K562 (cell line): ENCODE data around the gene PCCA. TPM values are rescaled to one million over a fixed set of nuclear protein-coding genes. Genes with fewer than 3 reads are reported as not detected.

Source experiments
- ATAC-seq: fragments of 200-7000 bp; cut with Tn5 transposase; 3 replicates; pipeline ENCODE4 v1.9.1; 2020; ENCODE audit warnings: moderate library complexity
- BruUV-seq: library from RNA; stranded (reverse); fragments of 400-500 nt; replicated peaks from 2 replicates; lab custom pipeline; 2021; lab: Mats Ljungman, UMichigan
- CTCF ChIA-PET: fragments of 300-600 bp; formaldehyde crosslinking; extraction: SDS; loops from one replicate; lab custom pipeline; 2021; ENCODE audit warnings: low intra/inter-chr PET ratio; lab: Yijun Ruan, JAX
- POLR2A ChIA-PET: fragments of 300-600, 350-650 bp; sonication (Branson Sonifier 250); formaldehyde crosslinking; extraction: SDS; loops from one replicate; lab custom pipeline; 2021; ENCODE audit warnings: antibody characterized with exemption, inconsistent platforms; lab: Yijun Ruan, JAX
- DNase-seq, 4 experiments: peaks; one replicate each; pipeline versions ENCODE4 v3.0.0 to v3.0.0-alpha.2; 2011 to 2018; ENCODE audit warnings: low spot score in 3 of 4, mixed read lengths in 3 of 4; ENCODE audit errors: extremely low read depth in 1 of 4
- FAIRE-seq: peaks from 2 replicates; lab custom pipeline; 2011; peaks lifted over from hg19 to GRCh38; lab: Jason Lieb, UNC
- H2AFZ ChIP-seq: 2 replicates; pipeline ENCODE4 v1.6.0; 2011; ENCODE audit warnings: low read depth, low read length, control low read depth, inconsistent platforms
- H3K27ac ChIP-seq: fragments of 200-600 bp; 3 replicates; pipeline ENCODE4 v1.8.0; 2011; ENCODE audit warnings: low read depth, mild to moderate bottlenecking, control low read depth, inconsistent platforms, low read length, moderate library complexity, mixed read lengths; ENCODE audit errors: extremely low read depth
- H3K27me3 ChIP-seq, 2 experiments: fragments of 300-600 bp in 1 of 2; 2 replicates in 1 of 2; 3 replicates in 1 of 2; pipeline versions ENCODE4 v1.6.0 to v1.8.0; 2011; ENCODE audit warnings: inconsistent platforms in 2 of 2, low read length in 2 of 2, mild to moderate bottlenecking in 1 of 2, mixed read lengths in 1 of 2, moderate library complexity in 1 of 2; ENCODE audit not compliant: control insufficient read depth in 2 of 2, insufficient read depth in 2 of 2
- H3K36me3 ChIP-seq: fragments of 300-600 bp; 3 replicates; pipeline ENCODE4 v1.8.0; 2011; ENCODE audit warnings: mild to moderate bottlenecking, low read length, inconsistent platforms; ENCODE audit not compliant: control insufficient read depth, insufficient read depth
- H3K4me1 ChIP-seq, 2 experiments: fragments of 200-600 bp in 1 of 2; replicated peaks in 1 of 2; 2 replicates in 1 of 2; 3 replicates in 1 of 2; pipeline versions ENCODE4 v1.5.1 to v1.8.0; 2011; ENCODE audit warnings: inconsistent platforms in 2 of 2, low read length in 2 of 2, mild to moderate bottlenecking in 1 of 2, mixed read lengths in 1 of 2, moderate library complexity in 1 of 2; ENCODE audit not compliant: control insufficient read depth in 2 of 2, insufficient read depth in 2 of 2
- H3K4me2 ChIP-seq: 2 replicates; pipeline ENCODE4 v1.6.1; 2011; ENCODE audit warnings: low read length, control low read depth, inconsistent platforms, mixed read lengths; ENCODE audit not compliant: insufficient read depth
- H3K4me3 ChIP-seq: fragments of 200-600 bp; sonication (generic), shearing (Covaris generic); 2 replicates; pipeline ENCODE4 v1.5.1; 2016; ENCODE audit warnings: control low read depth, inconsistent platforms
- H3K79me2 ChIP-seq: fragments of 200-600 bp; 3 replicates; pipeline ENCODE4 v1.8.0; 2011; ENCODE audit warnings: low read length, inconsistent platforms; ENCODE audit not compliant: control insufficient read depth, insufficient read depth
- H3K9ac ChIP-seq, 2 experiments: 2 replicates each; pipeline versions ENCODE4 v1.6.0 to v1.6.1; 2011; ENCODE audit warnings: low read depth in 2 of 2, low read length in 2 of 2, control low read depth in 1 of 2, inconsistent platforms in 1 of 2, mild to moderate bottlenecking in 1 of 2, mixed read lengths in 1 of 2; ENCODE audit not compliant: insufficient read depth in 1 of 2
- H3K9me1 ChIP-seq: one replicate; pipeline ENCODE4 v1.6.0; 2011; ENCODE audit warnings: inconsistent platforms, mild to moderate bottlenecking, low read length, moderate library complexity; ENCODE audit not compliant: control insufficient read depth, insufficient read depth
- H3K9me3 ChIP-seq: replicated peaks from 2 replicates; pipeline ENCODE4 v1.5.1; 2011; ENCODE audit warnings: low read depth, low read length, inconsistent platforms; ENCODE audit not compliant: control insufficient read depth, insufficient read depth
- H4K20me1 ChIP-seq: replicated peaks from 2 replicates; pipeline ENCODE4 v1.6.1; 2011; ENCODE audit warnings: low read length, inconsistent platforms, mixed read lengths; ENCODE audit not compliant: control insufficient read depth, insufficient read depth
- ETS2 ChIP-seq: IDR thresholded peaks from 2 replicates; pipeline ENCODE4 v1.6.1; 2016; ENCODE audit warnings: borderline replicate concordance, missing genetic modification characterization, mild to moderate bottlenecking, moderate library complexity, missing compliant biosample characterization; ENCODE audit not compliant: poor library complexity, severe bottlenecking
- RBBP5 ChIP-seq: fragments of 200-600 bp; sonication (generic); IDR thresholded peaks from 2 replicates; pipeline ENCODE4 v1.6.1; 2012; ENCODE audit warnings: borderline replicate concordance, mild to moderate bottlenecking, low read length, control low read depth, inconsistent platforms; ENCODE audit not compliant: insufficient read depth, poor library complexity, severe bottlenecking
- SNIP1 ChIP-seq: fragments of 450-650 bp; IDR thresholded peaks from 2 replicates; pipeline ENCODE4 v1.7.1; 2017; ENCODE audit warnings: low read depth, mild to moderate bottlenecking
- TRIM24 ChIP-seq, 2 experiments: fragments of 450-650 bp; IDR thresholded peaks; 2 replicates each; pipeline ENCODE4 v1.6.1; 2016
- WGBS: fragments of 100-300 bp; shearing (Covaris generic); methylation state at CpG from one replicate; pipeline ENCODE4 v1.1.6; 2016; ENCODE audit warnings: low coverage, mixed read lengths; ENCODE audit not compliant: insufficient coverage; ENCODE audit errors: missing lambda C conversion rate; 5-methylcytosine and 5-hydroxymethylcytosine counted together
- in situ Hi-C: fragments of 300-500 bp; cut with MboI; formaldehyde crosslinking; loops from 4 replicates; pipeline ENCODE4 v1.15.0; 2018; ENCODE audit warnings: inconsistent platforms, mixed read lengths
- intact Hi-C: fragments of 100-400 bp; cut with micrococcal nuclease; formaldehyde crosslinking; loops from 2 replicates; pipeline ENCODE4 v1.14.2; 2022
- polyA plus RNA-seq, 8 experiments: library from polyadenylated mRNA; depleted of rRNA in 4 of 8; stranded (reverse) in 5 of 8; unstranded in 3 of 8; fragments of >200 nt; fragmentation: Nextera tagmentation in 2 of 8; fragmentation: Illumina TruSeq in 1 of 8; extraction: Ambion mirVana in 2 of 8; extraction: Trizol in 1 of 8; gene quantifications; 2 replicates each; pipeline versions ENCODE4 v1.2.1 to v1.2.3, GENCODE V29; 2011 to 2014; ENCODE audit warnings: inconsistent platforms in 1 of 8, missing spikeins in 1 of 8
- total RNA-seq, 7 experiments: library from RNA; depleted of rRNA in 6 of 7; stranded (reverse); fragments of >200 nt in 6 of 7; fragmentation: Illumina TruSeq in 2 of 7; extraction: Trizol in 2 of 7; gene quantifications; 2 replicates each; pipeline versions ENCODE4 v1.2.1 to v1.2.3, GENCODE V29; 2011 to 2021; ENCODE audit warnings: low replicate concordance in 1 of 7
- TF ChIP-seq, protein P1 (sequence below), 2 experiments: fragments of 450-650 bp in 1 of 2; IDR thresholded peaks; 2 replicates each; pipeline ENCODE4 v1.6.1; 2011 to 2017; ENCODE audit warnings: low read depth in 2 of 2, antibody characterized with exemption in 1 of 2, borderline replicate concordance in 1 of 2, low read length in 1 of 2, mild to moderate bottlenecking in 1 of 2, mixed read lengths in 1 of 2; ENCODE audit not compliant: control insufficient read depth in 1 of 2
- TF ChIP-seq, protein P2 (sequence below): sonication (generic); IDR thresholded peaks from 2 replicates; pipeline ENCODE4 v1.6.1; 2016

Gene PCCA
- total and polyA plus RNA-seq, 9 of the 15 experiments (the other 6 are each of a cell fraction or from before 2014, with no cell fraction given), result 5.2 to 14.1 (median 9.7) TPM

DNA sequence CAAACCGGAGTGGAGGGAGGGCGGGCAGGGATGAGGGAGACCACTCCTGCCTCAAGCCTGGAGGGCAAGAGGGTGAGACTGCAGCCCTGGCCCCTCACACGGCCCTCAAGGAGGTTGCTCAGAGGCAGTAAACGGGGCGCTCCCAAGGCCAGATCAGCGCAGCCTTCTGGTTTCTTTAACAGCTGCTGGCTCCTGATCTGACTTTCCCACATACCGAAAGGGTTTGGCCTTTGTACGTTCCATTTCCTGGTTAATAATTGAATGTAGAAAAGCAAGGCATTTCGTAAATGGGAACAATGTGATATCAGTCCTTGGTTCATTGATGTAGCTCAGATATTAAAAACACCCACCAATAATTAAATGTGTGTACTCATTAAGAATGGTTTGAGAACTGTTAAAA lies 428.2 kb downstream of the PCCA start (continued):
- TF ChIP-seq RBBP5, result no peak
- no peak for TF ChIP-seq TRIM24 (IDR thresholded peaks at IDR 0.05)

DNA sequence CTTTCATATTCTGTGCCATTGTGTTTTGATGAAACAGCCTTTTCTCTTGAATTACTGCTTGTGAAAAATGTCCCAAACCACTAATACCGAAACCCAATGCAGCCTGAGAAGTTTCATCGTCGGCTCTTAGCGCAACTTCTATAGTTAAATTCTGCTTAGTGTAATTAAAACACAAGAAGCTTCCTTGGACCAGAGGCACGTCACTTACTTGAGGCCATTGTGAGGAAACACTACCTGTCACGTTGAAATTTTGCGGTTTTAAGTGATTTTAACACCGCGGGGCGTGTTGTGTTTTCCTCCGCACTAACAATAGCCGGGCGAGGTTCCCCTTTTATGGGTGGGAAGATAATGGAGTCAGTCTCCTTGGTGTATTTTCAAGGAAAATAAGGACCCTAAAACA lies 428.8 kb downstream of the PCCA start:
- WGBS, result 98% methylated on average over 4 of the region's 13 CpGs
- H3K27me3 ChIP-seq, result no peaks in the 10 kb centered on the region
- FAIRE-seq, result no peak
- no peaks in the 10 kb centered on the region for H3K4me1 ChIP-seq
- H3K9me3 ChIP-seq, result no peaks in the 10 kb centered on the region
- TF ChIP-seq ETS2 (tag) (no peak), SNIP1 (no peak)
- TF ChIP-seq, protein P1, sequence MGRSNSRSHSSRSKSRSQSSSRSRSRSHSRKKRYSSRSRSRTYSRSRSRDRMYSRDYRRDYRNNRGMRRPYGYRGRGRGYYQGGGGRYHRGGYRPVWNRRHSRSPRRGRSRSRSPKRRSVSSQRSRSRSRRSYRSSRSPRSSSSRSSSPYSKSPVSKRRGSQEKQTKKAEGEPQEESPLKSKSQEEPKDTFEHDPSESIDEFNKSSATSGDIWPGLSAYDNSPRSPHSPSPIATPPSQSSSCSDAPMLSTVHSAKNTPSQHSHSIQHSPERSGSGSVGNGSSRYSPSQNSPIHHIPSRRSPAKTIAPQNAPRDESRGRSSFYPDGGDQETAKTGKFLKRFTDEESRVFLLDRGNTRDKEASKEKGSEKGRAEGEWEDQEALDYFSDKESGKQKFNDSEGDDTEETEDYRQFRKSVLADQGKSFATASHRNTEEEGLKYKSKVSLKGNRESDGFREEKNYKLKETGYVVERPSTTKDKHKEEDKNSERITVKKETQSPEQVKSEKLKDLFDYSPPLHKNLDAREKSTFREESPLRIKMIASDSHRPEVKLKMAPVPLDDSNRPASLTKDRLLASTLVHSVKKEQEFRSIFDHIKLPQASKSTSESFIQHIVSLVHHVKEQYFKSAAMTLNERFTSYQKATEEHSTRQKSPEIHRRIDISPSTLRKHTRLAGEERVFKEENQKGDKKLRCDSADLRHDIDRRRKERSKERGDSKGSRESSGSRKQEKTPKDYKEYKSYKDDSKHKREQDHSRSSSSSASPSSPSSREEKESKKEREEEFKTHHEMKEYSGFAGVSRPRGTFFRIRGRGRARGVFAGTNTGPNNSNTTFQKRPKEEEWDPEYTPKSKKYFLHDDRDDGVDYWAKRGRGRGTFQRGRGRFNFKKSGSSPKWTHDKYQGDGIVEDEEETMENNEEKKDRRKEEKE (IDR thresholded peaks at IDR 0.05; ENCODE audit: borderline replicate concordance in 1 of 2, control insufficient read depth in 1 of 2, low read depth in 2 of 2, low read length in 1 of 2), result no peak
- TF ChIP-seq, protein P2, sequence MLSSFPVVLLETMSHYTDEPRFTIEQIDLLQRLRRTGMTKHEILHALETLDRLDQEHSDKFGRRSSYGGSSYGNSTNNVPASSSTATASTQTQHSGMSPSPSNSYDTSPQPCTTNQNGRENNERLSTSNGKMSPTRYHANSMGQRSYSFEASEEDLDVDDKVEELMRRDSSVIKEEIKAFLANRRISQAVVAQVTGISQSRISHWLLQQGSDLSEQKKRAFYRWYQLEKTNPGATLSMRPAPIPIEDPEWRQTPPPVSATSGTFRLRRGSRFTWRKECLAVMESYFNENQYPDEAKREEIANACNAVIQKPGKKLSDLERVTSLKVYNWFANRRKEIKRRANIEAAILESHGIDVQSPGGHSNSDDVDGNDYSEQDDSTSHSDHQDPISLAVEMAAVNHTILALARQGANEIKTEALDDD, result no peak
- TF ChIP-seq, all 486 proteins: peak for 0
- H3K4me2 ChIP-seq, result no peak overlapping the region
- intact Hi-C loops, result loop anchor here (10.0 kb wide), 1 partner anchor 473 kb away; no protein-coding TSS in a partner anchor
- H2AFZ ChIP-seq, result no peak overlapping the region
- H3K79me2 ChIP-seq, result no peaks in the 10 kb centered on the region
- H3K9ac ChIP-seq, result no peak overlapping the region
- ChIA-PET CTCF (no interaction called here), POLR2A (interaction anchor here (0.7 kb wide), 1 partner anchor 1216 kb away, joined by 3 read pairs; no protein-coding TSS in a partner anchor)
- no peaks in the 10 kb centered on the region for H3K36me3 ChIP-seq
- DNase-seq, result no peak
- in situ Hi-C loops, result loop anchor here (10.0 kb wide), 1 partner anchor 613 kb away; no protein-coding TSS in a partner anchor
- no peak overlapping the region for H3K27ac ChIP-seq
- BruUV-seq, result no TSS peak
- no peak overlapping the region for H3K4me3 ChIP-seq
- no peaks in the 10 kb centered on the region; the same call in 1 of the 2 replicates for H4K20me1 ChIP-seq
- H3K9me1 ChIP-seq, result no peaks in the 10 kb centered on the region
- ATAC-seq, result no peak
